ENCODE measurements around the gene RPL13. TPM values are rescaled to one million over a fixed set of nuclear protein-coding genes. Genes with fewer than 3 reads are reported as not detected.
"Not testable (repeated sequence)": the region's sequence is repeated elsewhere in the genome, so short reads cannot be mapped to it uniquely, and the experiment has no call there.

RPL13 gene
- total and polyA plus RNA-seq, 2 of the 13 experiments (the other 11 are each of a cell fraction or from before 2014, with no cell fraction given): 2,988 to 4,411 TPM

GRCh38 chr16:89570342-89570923 lies 10.0 kb downstream of the RPL13 start (continued):
- TF ChIP-seq HNRNPL (IDR thresholded peaks at IDR 0.05; ENCODE audit: low read depth, low read length): peak; percentile 24; the same call in 1 of the 2 replicates
- no peak for TF ChIP-seq ARID3A (IDR thresholded peaks at IDR 0.05; ENCODE audit: low read depth, low read length)
- TF ChIP-seq RXRA (CRISPR knock-in tag; IDR thresholded peaks at IDR 0.05): no peak
- TF ChIP-seq ZKSCAN5 (CRISPR knock-in tag; IDR thresholded peaks at IDR 0.05): peak; percentile 14; the same call in 1 of the 2 replicates
- TF ChIP-seq HHEX (CRISPR knock-in tag; IDR thresholded peaks at IDR 0.05): no peak
- TF ChIP-seq ZNF577 (CRISPR knock-in tag; IDR thresholded peaks at IDR 0.05; ENCODE audit: borderline replicate concordance, low read depth): no peak
- no peak for TF ChIP-seq CHD2 (IDR thresholded peaks at IDR 0.05; ENCODE audit: low read depth, low read length)
- TF ChIP-seq MTA1 (CRISPR knock-in tag; IDR thresholded peaks at IDR 0.05; ENCODE audit: borderline replicate concordance): 0 out of 2 replicates have a peak, but pooled peaks have one; percentile 19

GRCh38 chr16:89570983-89571598 lies 10.6 kb downstream of the RPL13 start:
- not testable (repeated sequence) for FAIRE-seq

More at GRCh38 chr16:89570983-89571598, 10.6 kb downstream of the RPL13 start:
- POLR2A ChIA-PET: interaction anchor here (1.5 kb wide), 1 partner anchor 63 kb away, joined by 4 read pairs; the partner anchor contains the start of gene SPG7
- H3K4me2 ChIP-seq (ENCODE audit: low read depth, low read length); H3K9ac ChIP-seq (ENCODE audit: insufficient read depth, low read depth, low read length); H3K36me3 ChIP-seq (replicated peaks in 1 of 2; ENCODE audit: control insufficient read depth in 1 of 2, insufficient read depth in 2 of 2, low read length in 2 of 2); CTCF ChIA-PET (ENCODE audit: low intra/inter-chr PET ratio, low total read pairs); H3K4me3 ChIP-seq (replicated peaks in 1 of 3; ENCODE audit: insufficient read depth in 1 of 3, low read depth in 2 of 3, low read length in 3 of 3); H3K79me2 ChIP-seq (ENCODE audit: insufficient read depth, low read length); in situ Hi-C loops (cut with HindIII; ENCODE audit: extremely low pct_ligation_motif_present, low pct_unique_long_range_greater_than_20kb); intact Hi-C loops (cut with micrococcal nuclease; ENCODE audit: unreplicated experiment); H3K27ac ChIP-seq (ENCODE audit: extremely low read length, insufficient read depth, low read length); H2AFZ ChIP-seq (ENCODE audit: low read length); DNase-seq (ENCODE audit: low spot score); H4K20me1 ChIP-seq (ENCODE audit: insufficient read depth, low read length); ATAC-seq; BruUV-seq (replicated peaks); H3K9me3 ChIP-seq (ENCODE audit: low read length): not testable (repeated sequence)
- WGBS (ENCODE audit: low lambda C conversion rate): 89% methylated on average over 33 of the region's 36 CpGs
- TF ChIP-seq ZKSCAN5 (CRISPR knock-in tag; IDR thresholded peaks at IDR 0.05) (peak; percentile 84), HNRNPK (IDR thresholded peaks at IDR 0.05; ENCODE audit: low read depth, low read length, poor library complexity, severe bottlenecking) (peak; percentile 80)
- Histone ChIP-seq H3K4me1 (ENCODE audit: insufficient read depth, low read length) (peaks cover 39% of the 10 kb centered on the region), H3K27me3 (ENCODE audit: control insufficient read depth in 1 of 2, insufficient read depth in 2 of 2, low read length in 2 of 2) (peaks cover 4 to 21% of the 10 kb centered on the region in 2 experiments; a peak in 3 of 5 replicates)
